Central memory CD4-positive, alpha-beta T cell (primary cell): ENCODE results near the gene CLDN24.

Source experiments
- DNase-seq: peaks from one replicate; pipeline ENCODE4 v3.0.0; 2022

CLDN24 gene

DNA sequence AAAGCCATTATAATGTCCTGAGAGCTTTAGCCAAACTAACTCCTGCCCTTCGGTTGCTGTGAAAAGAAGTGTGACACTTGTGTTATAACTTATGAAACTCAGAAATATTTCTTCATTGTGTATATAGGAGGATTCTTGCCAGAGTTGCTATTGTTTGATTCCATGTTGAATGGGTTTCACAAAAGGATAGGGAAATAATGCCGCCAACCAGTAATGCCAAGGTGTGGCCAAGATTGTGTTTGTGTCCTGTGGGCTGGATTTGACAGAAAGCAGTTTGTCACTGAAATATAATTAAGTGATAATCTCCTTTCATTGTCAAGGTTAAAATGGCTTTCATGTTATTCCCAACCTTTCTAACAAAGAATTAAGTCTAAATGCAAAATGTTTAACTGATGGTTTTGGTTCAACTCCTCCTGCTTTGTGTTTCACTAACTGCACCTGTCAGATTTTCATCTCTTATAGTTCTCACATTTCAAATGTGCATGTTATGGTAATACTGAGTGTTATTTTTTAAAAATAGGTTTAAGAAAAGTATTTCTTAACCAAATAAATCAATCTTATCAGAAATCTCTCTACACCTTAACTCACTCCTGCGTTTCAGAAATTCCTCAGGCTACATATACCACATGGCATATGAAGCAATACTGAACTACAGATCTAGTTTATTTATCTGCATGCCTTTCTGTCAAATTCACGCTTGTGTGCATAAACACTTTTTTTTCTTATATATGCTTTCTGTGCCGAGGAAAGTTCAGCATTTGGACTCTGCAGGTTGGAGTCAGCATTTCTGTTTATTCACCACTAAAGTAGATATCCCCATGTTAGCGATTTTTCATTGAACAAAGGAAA, 1.8 kb downstream of the CLDN24 start, which contains the start of gene CLDN22:
CLDN22 (minus strand) TSS at position 66 of the 849 bp plus-strand sequence; CDS start at position 8, 58 bp downstream.
- no peak for DNase-seq

- no peak for DNase-seq
Measured at GRCh38 chr4:183318656-183319055, 3.6 kb downstream of the CLDN24 start.

GRCh38 chr4:183314806-183315205, 7.4 kb downstream of the CLDN24 start:
- DNase-seq: no peak

GRCh38 chr4:183314336-183314735, 7.9 kb downstream of the CLDN24 start:
- DNase-seq: no peak

DNA sequence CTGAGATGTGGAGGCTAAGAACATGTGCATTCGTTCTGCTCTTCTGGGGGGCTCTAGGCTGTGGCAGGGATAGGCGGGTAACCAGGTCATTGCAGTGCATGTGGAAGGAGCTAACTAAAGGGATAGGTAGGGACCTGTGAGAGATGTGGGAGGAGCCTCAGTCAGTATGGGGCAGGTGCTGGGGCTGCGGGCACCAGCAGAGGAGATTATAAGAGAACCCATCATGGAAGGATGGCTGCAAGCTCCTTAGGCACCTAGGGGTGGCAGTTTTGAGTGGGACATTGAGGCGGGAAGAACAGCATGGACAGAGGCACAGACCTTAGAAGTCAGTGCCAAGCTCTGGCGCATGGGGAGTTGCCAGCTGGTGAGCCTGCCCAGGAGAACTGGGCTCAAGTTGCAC, 9.4 kb downstream of the CLDN24 start:
- no peak for DNase-seq

DNA sequence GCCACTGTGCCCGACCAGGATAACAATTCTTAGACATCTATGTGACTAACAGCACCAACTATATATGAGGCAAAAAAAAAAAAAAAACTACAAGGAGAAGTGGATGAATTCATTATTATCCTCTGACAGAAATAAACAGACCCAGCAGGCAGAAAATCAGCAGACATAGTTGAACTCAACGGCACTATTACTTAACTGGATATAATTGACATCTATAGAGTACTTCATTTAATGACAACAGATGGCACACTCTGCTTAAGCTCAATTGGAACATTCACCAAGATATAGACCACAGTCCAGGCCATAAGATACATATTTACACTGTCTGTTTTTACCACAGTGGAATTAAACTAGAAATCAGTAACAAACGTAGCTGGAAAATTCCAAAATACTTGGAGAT, 15.4 kb downstream of the CLDN24 start:
- no peak for DNase-seq

DNA sequence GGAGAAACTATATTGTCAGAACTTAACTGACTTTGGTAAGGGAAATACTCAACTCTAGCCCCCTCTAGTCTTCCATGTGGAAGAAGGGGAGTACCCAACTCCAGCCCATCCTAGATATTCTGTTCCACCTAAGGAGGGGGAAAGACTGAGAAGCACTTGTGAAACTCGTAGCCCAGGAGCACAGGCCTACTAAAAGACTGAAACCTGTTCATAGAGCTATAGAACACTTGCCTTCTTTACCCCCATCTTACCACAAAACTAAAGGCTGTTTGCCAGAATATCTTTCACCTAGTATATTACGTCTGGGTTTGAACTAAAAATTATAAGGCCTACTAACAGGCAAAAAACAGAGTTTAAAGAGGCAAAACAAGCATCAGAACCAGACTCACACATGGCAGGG, 17.7 kb downstream of the CLDN24 start:
- DNase-seq: no peak

DNA sequence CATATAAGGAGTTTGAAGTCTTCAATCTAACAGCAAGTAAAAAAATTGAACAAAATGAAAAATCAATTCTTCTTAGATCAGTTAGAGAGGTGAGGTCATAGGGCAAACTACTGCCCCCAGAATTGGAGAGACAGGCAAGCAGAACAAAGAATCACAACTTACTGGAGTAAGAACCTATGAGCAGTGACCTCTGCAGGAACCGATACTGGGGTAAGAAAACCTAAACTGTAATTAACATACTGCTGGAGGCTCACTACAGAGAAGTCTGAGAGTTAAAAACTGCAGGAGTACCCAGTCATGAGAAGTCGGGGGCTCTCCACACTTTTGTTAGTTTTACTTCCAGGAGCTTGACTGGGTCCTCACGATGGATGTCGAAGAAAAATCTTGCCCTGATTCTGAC, 18.2 kb downstream of the CLDN24 start:
- DNase-seq: no peak

GRCh38 chr4:183303301-183303700, 18.9 kb downstream of the CLDN24 start:
- no peak for DNase-seq

GRCh38 chr4:183300655-183301054, 21.6 kb downstream of the CLDN24 start:
- DNase-seq: no peak

GRCh38 chr4:183300070-183300469, 22.2 kb downstream of the CLDN24 start:
- DNase-seq: no peak

DNA sequence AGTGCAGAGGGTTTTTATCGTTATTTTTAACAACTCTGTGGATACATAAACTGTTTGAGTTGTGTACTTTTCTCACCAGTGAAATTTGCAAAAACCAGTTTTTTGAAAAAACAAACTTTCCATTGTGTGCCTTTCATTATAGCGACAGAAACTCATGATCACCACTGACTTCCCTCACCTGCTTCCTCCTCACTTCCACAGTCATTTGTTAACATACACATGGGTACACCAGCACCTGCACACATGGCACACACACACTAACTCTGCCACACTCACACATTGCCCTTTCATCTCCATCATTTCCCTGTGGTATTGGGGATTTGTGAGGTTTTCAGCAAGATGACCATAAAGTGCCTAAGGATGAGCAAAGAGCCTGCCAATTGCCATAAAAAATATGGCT, 22.8 kb downstream of the CLDN24 start:
- no peak for DNase-seq

DNA sequence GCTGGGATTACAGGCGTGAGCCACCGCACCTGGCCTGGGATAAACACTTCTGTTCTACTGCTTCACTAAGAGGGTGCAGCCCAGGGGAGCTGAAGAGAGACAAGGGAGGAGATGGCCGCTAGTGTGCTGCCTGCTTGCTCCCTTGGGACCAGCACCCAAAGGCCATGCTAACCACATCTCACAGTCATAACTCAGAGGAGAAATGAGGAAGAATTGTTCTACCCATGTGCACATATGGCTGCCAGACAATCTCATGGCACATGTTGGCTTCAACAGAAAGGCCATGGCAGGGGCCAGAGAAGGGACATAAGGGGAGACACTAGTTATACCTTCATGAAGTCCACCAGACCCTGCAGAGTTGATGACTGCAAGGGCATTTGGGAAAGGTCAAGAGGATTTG, 24.6 kb downstream of the CLDN24 start:
- no peak for DNase-seq

GRCh38 chr4:183295711-183296110, 26.5 kb downstream of the CLDN24 start:
- DNase-seq: no peak

DNA sequence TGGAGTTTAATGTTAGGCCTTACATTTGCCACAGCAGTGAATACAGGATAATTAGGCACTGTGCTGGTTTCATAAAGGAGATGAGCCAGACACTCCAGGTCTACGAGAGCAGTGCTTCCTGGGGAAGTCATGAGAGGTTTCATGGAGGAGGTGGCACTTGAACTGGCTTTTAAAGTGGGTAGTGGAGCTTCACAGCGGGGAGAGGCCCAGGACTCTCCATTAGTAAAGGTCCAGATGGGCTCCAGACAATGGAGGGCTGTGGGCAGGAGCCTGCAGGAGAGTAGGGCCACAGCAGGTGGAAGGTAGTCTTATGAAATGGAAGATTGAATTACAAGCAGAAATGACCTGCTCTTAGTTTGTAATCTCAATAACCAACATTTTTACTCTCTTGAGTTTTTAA, 31.2 kb downstream of the CLDN24 start:
- no peak for DNase-seq

DNA sequence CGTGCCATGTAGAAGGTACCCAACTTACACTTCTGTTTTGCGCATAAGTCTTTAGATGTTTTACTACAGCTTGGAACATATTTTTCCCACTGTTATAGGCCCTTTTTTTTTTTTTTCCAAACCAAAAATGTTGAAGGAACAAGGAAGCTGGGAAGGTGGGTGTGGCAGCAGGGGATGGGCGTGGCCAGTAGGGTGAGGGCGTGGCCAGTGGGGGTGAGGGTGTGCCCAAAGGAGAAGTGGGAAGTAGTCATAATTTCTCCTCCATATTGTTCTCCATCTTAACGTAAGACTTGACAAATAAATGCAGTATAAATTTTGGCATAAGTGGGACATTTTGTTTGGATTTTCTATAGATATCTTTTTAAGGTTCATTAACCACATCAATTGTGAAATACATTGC, 32.5 kb downstream of the CLDN24 start:
- DNase-seq: no peak

DNA sequence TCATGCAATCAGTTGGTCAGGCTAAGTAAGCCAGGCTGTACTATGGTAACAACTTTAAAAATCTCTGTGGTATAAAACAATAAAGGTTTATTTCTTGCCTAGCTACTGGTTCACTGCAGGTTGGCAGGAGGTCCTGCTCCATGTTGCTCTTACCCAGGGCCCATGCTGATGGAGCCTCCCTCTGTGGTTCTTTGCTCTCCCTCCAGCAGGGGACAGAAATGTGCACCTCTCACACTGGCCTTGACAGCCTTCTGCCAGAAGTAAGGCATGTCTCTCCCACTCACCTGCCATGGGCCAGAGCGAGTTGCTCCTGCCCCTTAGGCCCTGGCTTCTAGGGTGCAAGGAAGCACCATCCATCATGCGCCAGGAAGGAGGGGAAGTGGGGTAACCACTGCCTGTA, 33.3 kb downstream of the CLDN24 start:
- no peak for DNase-seq

GRCh38 chr4:183287677-183288076, 34.5 kb downstream of the CLDN24 start:
- DNase-seq: no peak

GRCh38 chr4:183287309-183287659, 34.9 kb downstream of the CLDN24 start:
- DNase-seq: no peak

GRCh38 chr4:183286590-183287308, 35.5 kb downstream of the CLDN24 start:
- no peak for DNase-seq

DNA sequence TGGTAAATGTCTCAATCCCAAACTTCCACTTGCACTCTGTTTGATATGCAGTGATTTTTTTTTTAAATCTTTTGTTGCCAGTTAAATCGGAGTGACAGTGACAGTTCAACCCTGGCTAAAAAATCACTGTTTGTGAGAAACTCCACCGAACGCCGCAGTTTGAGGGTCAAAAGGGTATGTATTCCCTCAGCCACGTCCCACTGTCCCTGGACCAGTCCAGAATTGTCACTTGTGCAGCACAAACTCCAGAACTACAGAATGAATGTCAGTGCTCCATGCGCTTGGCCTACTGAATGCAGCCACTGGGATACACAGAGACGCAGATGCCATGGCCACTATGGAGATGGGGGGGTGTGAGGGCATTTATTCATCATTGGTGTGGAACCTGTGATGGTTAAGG, 36.3 kb downstream of the CLDN24 start:
- no peak for DNase-seq

DNA sequence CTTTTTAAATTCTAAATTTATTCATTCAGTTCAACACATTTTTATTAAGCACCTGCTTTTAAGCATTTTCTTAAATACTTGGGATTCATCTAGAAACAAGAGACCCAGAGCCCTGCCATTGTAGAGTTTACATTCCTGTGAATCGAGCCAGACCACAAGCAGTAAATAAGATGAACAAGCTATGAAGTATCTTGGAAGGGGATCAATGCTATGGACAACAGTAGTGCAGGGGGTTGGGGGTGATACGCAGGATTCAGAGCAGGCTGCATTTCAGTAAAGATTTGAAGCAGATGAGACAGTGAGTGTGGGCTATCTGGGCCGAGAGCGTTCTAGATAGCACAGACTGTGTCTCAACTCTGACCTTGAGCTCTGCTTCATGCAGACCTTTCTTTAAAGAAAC, 37.3 kb downstream of the CLDN24 start:
- no peak for DNase-seq

DNA sequence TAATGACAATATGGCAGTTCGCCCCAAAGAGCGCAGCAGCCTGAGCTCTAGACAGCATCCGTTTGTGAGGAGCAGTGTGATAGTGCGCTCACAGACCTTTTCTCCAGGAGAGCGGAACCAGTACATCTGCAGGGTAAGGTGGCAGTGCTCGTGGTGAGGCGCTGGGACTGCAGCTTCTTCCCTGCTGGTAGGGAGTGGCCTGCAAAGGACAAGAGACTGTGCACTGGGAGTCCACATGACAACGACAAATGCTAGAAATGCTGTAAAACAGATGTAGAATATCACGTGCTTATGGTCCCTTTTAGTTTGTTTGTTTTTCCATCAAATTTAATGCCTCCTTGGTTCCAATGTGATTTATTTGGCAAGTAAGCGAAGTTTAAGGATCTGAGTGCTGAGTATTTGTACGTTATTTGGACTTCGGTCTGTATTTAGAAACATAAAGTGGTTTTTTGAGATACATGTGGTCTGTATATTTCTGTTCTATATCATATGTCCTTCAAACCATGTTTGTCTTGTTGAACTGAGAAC, 37.9 kb downstream of the CLDN24 start:
- no peak for DNase-seq

- DNase-seq: no peak
Measured at GRCh38 chr4:183276106-183276505, 46.1 kb downstream of the CLDN24 start.
